Calu3 (cell line): ENCODE results near the gene MLC1. TPM values are rescaled to one million over a fixed set of nuclear protein-coding genes. Genes with fewer than 3 reads are reported as not detected.

Experiments used
- BruUV-seq: library from RNA; stranded (reverse); fragments of 400-500 nt; replicated peaks from 2 replicates; lab custom pipeline; 2021; lab: Mats Ljungman, UMichigan
- CTCF ChIA-PET: fragments of 300-600 bp; sonication (Branson Sonifier 250); formaldehyde crosslinking; loops from one replicate; lab custom pipeline; 2022; ENCODE audit warnings: antibody characterized with exemption; lab: Charles Lee
- DNase-seq: peaks from one replicate; pipeline ENCODE4 v3.0.0; 2022
- H3K27ac Mint-ChIP-seq: one replicate; pipeline ENCODE4 v1.8.0; 2022; ENCODE audit warnings: mixed read lengths; ENCODE audit not compliant: unreplicated experiment
- H3K27me3 Mint-ChIP-seq: one replicate; pipeline ENCODE4 v1.8.0; 2022; ENCODE audit warnings: mixed read lengths; ENCODE audit not compliant: unreplicated experiment
- H3K36me3 Mint-ChIP-seq: one replicate; pipeline ENCODE4 v1.8.0; 2022; ENCODE audit warnings: mild to moderate bottlenecking, moderate library complexity, mixed read lengths; ENCODE audit not compliant: insufficient read depth, unreplicated experiment
- H3K4me1 Mint-ChIP-seq: one replicate; pipeline ENCODE4 v1.8.0; 2022; ENCODE audit warnings: mild to moderate bottlenecking, low read depth, mixed read lengths; ENCODE audit not compliant: unreplicated experiment
- H3K4me3 Mint-ChIP-seq: one replicate; pipeline ENCODE4 v1.8.0; 2022; ENCODE audit warnings: mild to moderate bottlenecking, low read depth, moderate library complexity, mixed read lengths; ENCODE audit not compliant: unreplicated experiment
- H3K9me3 Mint-ChIP-seq: one replicate; pipeline ENCODE4 v1.8.0; 2022; ENCODE audit warnings: low read depth, mixed read lengths; ENCODE audit not compliant: unreplicated experiment
- intact Hi-C: fragments of 100-400 bp; cut with micrococcal nuclease; formaldehyde crosslinking; loops from one replicate; pipeline ENCODE4 v1.10.0; 2022; ENCODE audit not compliant: unreplicated experiment
- total RNA-seq: library from RNA; stranded (reverse); gene quantifications from 2 replicates; pipeline ENCODE4 v1.2.3, GENCODE V29; 2022
- TF ChIP-seq, protein P1 (sequence below): fragments of 200-600 bp; IDR thresholded peaks from one replicate; pipeline ENCODE4 v1.8.0; 2022; ENCODE audit warnings: antibody characterized with exemption; ENCODE audit not compliant: unreplicated experiment

The MLC1 gene
- total RNA-seq, 1 experiment from 2014 or later, result not detected

- BruUV-seq, result no TSS peak
- H3K9me3 Mint-ChIP-seq, result peaks cover 4% of the 10 kb centered on the region
- no peaks in the 10 kb centered on the region for H3K4me1 Mint-ChIP-seq
- no peaks in the 10 kb centered on the region for H3K36me3 Mint-ChIP-seq
- no peak overlapping the region for H3K27ac Mint-ChIP-seq
- DNase-seq, result no peak
- H3K27me3 Mint-ChIP-seq, result peaks cover 78% of the 10 kb centered on the region
- TF ChIP-seq, protein P1, sequence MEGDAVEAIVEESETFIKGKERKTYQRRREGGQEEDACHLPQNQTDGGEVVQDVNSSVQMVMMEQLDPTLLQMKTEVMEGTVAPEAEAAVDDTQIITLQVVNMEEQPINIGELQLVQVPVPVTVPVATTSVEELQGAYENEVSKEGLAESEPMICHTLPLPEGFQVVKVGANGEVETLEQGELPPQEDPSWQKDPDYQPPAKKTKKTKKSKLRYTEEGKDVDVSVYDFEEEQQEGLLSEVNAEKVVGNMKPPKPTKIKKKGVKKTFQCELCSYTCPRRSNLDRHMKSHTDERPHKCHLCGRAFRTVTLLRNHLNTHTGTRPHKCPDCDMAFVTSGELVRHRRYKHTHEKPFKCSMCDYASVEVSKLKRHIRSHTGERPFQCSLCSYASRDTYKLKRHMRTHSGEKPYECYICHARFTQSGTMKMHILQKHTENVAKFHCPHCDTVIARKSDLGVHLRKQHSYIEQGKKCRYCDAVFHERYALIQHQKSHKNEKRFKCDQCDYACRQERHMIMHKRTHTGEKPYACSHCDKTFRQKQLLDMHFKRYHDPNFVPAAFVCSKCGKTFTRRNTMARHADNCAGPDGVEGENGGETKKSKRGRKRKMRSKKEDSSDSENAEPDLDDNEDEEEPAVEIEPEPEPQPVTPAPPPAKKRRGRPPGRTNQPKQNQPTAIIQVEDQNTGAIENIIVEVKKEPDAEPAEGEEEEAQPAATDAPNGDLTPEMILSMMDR, result no peak
- H3K4me3 Mint-ChIP-seq, result no peak overlapping the region
- intact Hi-C loops, result no loop called here
- CTCF ChIA-PET, result no interaction called here
Observed at GRCh38 chr22:50051930-50052329, 33.3 kb downstream of the MLC1 start.

- TF ChIP-seq, protein P1, result no peak
- H3K4me3 Mint-ChIP-seq, result no peak overlapping the region
- BruUV-seq, result no TSS peak
- peaks cover 4% of the 10 kb centered on the region for H3K9me3 Mint-ChIP-seq
- intact Hi-C loops, result no loop called here
- H3K4me1 Mint-ChIP-seq, result no peaks in the 10 kb centered on the region
- no peak overlapping the region for H3K27ac Mint-ChIP-seq
- H3K36me3 Mint-ChIP-seq, result no peaks in the 10 kb centered on the region
- H3K27me3 Mint-ChIP-seq, result peaks cover 78% of the 10 kb centered on the region
- no peak for DNase-seq
- CTCF ChIA-PET, result no interaction called here
Observed at GRCh38 chr22:50049299-50050195, 35.7 kb downstream of the MLC1 start.

DNA sequence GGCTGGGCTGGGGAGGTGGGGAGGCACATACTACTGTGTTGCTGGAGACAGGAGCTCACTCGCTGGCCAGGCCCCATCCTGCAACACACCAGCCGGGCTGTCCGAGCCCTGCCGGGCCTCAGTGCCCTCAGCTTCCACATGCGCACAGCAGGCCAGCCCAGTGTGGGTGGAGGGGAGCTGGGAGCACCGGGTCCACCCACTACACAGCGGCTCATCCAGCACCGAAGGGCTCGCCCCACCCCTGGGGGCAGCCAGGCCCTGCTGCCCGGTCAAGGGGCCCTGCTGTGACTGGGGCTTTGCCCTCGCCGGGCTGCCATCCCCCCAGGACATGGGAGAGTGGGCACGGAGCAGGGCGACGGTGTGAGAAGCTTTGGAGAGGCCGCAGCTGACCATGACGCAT is 36.4 kb downstream of the MLC1 start:
- H3K36me3 Mint-ChIP-seq, result no peaks in the 10 kb centered on the region
- intact Hi-C loops, result no loop called here
- DNase-seq, result no peak
- no peak overlapping the region for H3K4me3 Mint-ChIP-seq
- TF ChIP-seq, protein P1, result no peak
- H3K4me1 Mint-ChIP-seq, result no peaks in the 10 kb centered on the region
- BruUV-seq, result no TSS peak
- CTCF ChIA-PET, result interaction anchor here (1.0 kb wide), 1 partner anchor 100 kb away, joined by 3 read pairs; no protein-coding TSS in a partner anchor
- peaks cover 78% of the 10 kb centered on the region for H3K27me3 Mint-ChIP-seq
- H3K27ac Mint-ChIP-seq, result no peak overlapping the region
- peaks cover 2% of the 10 kb centered on the region for H3K9me3 Mint-ChIP-seq

DNA sequence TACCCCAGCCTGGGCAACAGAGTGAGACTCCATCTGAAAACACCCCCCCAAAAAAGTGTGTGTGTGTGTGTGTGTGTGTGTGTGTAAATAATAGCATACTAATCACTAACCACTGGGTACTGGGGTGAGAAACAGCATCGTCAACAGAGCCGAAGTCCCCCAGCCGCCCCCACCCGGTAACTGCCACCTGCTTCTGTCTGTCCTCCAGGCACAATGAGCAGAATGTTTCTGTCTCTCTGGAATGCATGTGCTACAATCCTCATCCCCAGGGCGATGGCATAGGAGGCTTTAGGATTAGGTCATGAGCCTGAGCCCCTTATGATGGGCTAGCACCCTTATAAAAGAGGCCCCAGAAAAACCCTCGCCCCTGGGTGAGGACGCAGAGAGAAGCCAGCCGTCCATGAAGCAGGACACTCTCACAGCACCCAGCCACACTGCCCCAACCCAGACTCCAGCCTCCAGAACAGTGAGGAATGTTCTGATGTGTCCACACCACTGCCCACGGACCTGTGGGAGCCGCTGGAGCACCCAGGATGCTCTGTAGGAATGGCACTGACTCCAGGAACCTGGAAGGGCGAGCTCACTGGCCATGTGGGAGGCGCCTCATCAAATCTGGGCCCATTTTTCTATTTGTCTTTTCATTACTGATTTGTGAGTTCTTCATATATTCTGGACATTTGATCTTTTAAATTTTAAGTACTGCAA is 37.0 kb downstream of the MLC1 start:
- TF ChIP-seq, protein P1, result no peak
- H3K36me3 Mint-ChIP-seq, result peaks cover 5% of the 10 kb centered on the region
- no peak overlapping the region for H3K27ac Mint-ChIP-seq
- H3K9me3 Mint-ChIP-seq, result peaks cover 4% of the 10 kb centered on the region
- H3K27me3 Mint-ChIP-seq, result peaks cover 78% of the 10 kb centered on the region
- no peaks in the 10 kb centered on the region for H3K4me1 Mint-ChIP-seq
- H3K4me3 Mint-ChIP-seq, result no peak overlapping the region
- DNase-seq, result no peak
- BruUV-seq, result no TSS peak
- intact Hi-C loops, result no loop called here
- CTCF ChIA-PET, result interaction anchor here (1.0 kb wide), 1 partner anchor 101 kb away, joined by 3 read pairs; no protein-coding TSS in a partner anchor
